ENCODE results near the gene FOCAD.

Gene FOCAD

DNA sequence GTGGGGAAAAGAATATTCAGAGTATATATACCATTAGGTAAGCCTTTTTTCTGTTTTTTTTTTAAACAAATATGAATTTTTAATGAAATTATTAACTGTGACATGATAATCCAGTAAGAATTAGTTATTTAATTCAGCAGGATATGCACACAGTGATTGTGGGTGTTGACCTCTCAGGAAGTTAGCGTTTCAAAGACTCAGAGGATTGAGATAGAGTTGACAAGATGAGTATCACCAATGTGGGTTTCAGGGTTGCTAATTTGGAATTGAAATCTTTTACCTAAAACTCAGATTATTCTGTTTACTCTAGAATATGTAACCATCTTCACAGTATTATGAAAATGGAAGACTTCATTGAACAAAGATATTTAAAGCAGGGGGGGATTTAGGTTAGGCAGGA is 56.2 kb downstream of the FOCAD start:
- no peak for DNase-seq

GRCh38 chr9:20740929-20741582 is 57.0 kb downstream of the FOCAD start:
- DNase-seq = no peak

GRCh38 chr9:20742833-20743232 is 58.8 kb downstream of the FOCAD start:
- DNase-seq = no peak

GRCh38 chr9:20744036-20744630 is 60.1 kb downstream of the FOCAD start:
- no peak for DNase-seq

- no peak for DNase-seq
Measured at GRCh38 chr9:20746967-20747366, 62.9 kb downstream of the FOCAD start.

GRCh38 chr9:20749496-20750198 is 65.6 kb downstream of the FOCAD start:
- DNase-seq = no peak

GRCh38 chr9:20753761-20754160 is 69.7 kb downstream of the FOCAD start:
- no peak for DNase-seq

DNA sequence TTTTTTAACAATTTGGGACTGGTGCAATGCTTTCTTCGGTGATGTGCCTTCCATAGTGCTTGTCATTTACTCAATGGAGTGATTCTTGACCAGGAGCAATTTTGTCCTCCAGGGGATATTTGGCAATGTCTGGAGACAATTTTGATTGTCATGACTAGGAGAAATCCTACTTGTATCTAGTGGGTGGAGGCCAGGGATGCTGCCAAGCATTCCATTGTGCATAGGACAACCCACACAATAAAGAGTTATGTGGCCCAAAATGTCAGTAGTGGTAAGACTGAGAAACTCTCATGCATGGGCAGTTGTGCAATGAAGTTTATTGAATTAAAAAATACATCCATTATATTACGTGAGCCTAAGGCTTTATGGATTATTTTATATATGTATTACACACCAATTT is 70.5 kb downstream of the FOCAD start:
- no peak for DNase-seq

GRCh38 chr9:20760246-20760891 is 76.3 kb downstream of the FOCAD start:
- DNase-seq = no peak

DNA sequence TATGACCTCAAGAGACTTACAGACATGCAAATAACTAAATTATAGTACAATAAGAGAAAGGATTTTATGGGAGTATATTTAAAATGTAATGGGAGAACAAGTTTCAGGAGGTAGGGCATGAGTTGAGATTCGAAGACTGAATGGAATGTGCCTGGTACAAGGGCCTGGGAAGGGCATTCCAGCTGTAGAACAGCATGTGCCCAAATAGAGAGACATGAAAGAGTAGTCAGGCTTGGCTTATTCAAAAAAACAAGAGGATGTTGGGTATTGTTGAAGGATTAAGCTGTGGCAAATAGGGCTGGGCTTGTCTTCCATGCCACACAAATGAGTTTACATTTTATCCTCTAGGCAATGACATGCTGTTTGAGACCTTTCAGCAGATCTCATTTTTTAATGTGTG is 86.9 kb downstream of the FOCAD start:
- DNase-seq = no peak

- DNase-seq = no peak
Measured at GRCh38 chr9:20771729-20772128, 87.7 kb downstream of the FOCAD start.

DNA sequence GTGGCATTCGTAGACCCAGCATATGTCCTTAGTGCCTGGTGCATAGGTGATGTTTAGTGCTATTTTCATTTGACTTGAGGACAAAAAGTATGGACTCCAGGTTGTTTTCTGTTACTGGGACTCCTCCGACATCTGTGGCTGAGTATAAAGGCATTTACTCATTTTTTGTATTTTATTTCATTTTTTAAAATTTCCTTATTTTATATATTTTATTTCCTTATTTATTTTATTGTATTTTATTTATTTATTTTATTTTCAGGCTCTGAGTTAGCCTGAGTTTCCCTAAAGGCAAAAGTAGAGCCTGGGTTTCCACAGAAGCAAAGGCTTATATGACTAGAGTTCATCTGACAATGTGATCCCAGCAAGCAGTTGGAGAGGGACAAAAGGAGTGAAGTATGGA is 91.6 kb downstream of the FOCAD start:
- no peak for DNase-seq

- no peak for DNase-seq
Measured at GRCh38 chr9:20781092-20781491, 97.0 kb downstream of the FOCAD start.

GRCh38 chr9:20782289-20782688 is 98.2 kb downstream of the FOCAD start:
- no peak for DNase-seq

DNA sequence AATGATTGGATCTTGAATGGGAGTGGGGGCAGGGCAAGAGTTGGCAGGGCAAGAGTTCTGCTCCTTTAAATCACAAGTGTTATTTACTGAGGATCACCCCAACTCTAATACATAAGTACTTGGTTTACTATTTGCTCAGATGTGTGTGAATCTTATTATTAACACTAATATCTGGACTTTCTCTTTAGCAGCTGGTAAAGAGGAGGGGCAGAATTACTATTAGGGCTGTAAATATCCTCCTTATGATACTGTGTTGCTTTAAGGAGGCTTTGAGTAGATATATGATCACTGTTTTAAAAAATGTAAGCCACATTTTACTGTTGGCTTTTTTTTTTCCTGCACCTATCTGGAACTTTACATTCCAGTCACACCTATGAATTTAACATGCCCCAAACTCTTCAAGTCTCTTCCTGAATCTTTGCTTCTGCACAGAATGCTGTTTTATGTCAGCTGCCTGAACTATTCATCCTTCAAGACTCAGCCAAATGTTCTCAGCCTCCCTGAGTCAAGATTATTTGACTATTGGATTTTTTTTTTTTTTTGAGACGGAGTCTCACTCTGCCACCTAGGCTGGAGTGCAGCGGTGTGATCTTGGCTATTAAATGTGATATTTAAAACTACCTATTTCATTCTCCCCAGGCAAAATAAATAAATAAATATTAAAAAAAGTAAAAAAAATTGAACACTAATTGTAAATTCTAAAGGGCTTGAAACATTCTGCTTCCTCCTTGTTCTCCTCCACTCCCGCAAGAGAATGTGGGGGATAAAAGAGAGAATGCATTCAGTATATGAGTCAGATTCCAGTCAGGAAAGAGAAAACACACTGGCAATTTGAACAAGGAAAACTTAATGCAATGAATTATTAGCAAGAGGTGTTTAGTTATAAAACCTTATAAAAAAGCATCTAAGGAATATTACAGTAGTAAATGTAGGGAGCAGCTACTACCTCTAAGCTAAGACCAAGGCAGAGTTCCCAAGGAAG is 99.3 kb downstream of the FOCAD start:
- DNase-seq = no peak

DNA sequence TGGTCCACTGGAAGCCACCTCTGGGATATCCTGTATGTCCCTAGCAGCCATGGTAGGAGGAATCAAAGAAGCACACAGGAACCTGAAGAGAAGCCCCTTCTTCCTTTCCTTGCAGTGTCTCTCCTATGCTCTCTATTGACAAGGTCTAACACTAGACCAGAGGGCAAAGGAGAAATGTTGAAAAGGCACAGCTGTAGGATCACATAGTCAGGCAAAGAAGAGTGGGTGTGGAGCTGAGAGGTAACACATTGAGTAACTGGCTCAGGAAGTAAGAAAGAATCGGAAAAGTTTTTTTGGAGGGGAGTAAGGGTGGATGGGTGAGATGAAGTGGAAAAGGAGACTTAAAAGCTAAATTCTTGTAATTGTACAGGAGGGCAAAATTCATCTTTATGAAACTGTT is 100.1 kb downstream of the FOCAD start:
- DNase-seq = no peak

DNA sequence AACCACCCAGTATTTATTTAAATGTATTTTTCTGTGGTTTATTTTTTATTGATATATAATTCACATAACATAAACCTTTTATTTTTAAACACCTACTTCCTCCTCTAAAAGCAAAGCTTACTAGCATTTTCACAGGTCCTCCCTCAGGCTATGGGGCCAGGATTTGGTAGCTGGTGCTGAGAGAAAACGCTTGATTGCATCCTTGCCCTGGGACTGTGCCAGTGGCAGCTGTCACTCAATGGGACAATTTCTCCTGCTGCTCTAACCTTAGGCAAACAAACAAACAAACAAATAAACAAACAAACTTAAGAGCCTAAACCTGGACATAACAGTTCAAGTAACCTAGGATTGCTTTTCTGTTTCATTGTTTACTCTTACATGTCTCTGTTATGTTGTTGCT is 102.7 kb downstream of the FOCAD start:
- DNase-seq = no peak

GRCh38 chr9:20788526-20789451 is 104.7 kb downstream of the FOCAD start:
- no peak for DNase-seq

DNA sequence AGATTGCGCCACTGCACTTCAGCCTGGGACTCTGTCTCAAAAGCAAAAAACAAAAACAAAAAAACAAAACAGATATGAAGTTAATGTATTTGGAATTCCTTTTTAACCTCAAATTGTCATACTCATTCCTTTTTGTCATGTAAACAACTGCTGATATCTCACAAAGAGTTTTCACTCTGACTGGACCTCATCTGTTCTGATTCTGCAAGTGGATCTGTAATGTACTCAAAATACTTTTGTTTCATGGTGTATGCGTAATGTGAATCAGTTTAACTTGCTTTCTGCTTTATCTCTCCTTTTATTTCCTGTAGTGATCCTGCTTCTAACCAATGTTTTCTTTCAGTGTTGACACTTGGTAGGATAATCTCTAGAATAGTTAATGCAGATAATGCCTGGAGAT is 106.7 kb downstream of the FOCAD start:
- DNase-seq = no peak

DNA sequence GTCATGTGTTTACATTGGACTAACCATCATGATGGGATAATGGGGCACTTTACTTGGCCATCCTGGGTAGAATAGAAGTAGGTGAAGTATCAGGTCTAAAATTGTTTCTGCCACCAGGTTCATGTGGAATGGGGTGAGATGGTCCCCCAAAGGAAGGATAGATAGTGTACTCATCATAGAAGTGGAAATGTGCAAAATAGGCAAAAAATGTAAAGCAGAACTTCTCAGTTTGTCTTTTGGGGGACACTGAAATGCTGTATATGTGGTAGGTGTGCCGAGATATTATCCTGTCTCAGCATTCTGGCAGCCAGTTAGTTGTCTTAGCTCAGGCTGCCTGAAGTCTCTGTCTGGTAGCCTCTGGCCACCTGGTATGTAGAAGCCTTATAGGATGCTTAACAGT is 107.6 kb downstream of the FOCAD start:
- no peak for DNase-seq

DNA sequence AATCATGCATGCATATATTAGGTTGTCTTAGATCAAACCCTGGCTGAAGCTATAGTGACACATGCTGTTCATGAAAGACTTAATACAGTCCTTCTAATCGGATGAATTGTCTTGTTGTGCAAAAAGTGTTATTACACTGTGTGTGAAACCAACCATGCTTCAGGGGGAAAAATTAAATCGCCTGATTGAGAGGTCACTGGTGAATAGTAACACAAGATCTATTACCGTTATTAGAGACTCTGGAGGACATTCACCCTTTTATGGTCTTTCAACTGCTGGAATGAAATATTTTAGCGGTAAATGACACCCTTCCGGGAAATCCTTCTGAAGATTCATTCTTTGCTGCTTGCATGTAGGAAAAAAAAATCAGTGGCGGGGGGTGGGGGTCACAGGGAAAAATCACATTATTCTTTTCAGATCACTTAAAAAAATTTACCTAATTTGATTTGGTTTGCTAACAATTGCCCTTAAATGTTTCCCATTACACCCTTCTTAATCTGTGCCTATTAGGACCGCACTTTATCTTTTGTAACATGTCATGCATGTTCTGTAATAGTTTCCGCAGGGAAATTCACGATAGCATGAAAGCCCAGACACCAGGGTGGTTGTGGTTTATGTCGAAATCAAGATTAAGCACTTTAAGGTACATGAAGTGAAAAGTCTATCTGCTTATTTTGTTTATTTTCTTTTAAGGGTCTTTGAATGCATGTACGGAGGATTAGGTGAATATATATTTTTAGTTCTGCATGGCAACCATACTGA is 120.6 kb downstream of the FOCAD start:
- no peak for DNase-seq

Measured in T-helper 1 cell (primary cell).